Stimulated activated CD8-positive, alpha-beta memory T cell treated with anti-CD3 and anti-CD28 coated beads, Interleukin-15, amount 100 ng/mL, for 24 hours (primary cell): ENCODE results near the gene PRKCA.

Experiments used
- DNase-seq: peaks from one replicate; pipeline ENCODE4 v3.0.0-alpha.2; 2020; ENCODE audit warnings: low read depth

PRKCA gene

GRCh38 chr17:66654764-66655163, 352.4 kb downstream of the PRKCA start:
- no peak for DNase-seq

- DNase-seq = no peak
These were observed 353.0 kb downstream of the PRKCA start for GRCh38 chr17:66655461-66655860.

- no peak for DNase-seq
These were observed 353.4 kb downstream of the PRKCA start for GRCh38 chr17:66655861-66656260.

- DNase-seq = no peak
These were observed 359.2 kb downstream of the PRKCA start for GRCh38 chr17:66661411-66662256.

- DNase-seq = no peak
These were observed 360.1 kb downstream of the PRKCA start for GRCh38 chr17:66662496-66662895.

- no peak for DNase-seq
These were observed 360.7 kb downstream of the PRKCA start for GRCh38 chr17:66663041-66663606.

- no peak for DNase-seq
These were observed 361.9 kb downstream of the PRKCA start for GRCh38 chr17:66664336-66664735.

GRCh38 chr17:66665194-66665593, 362.8 kb downstream of the PRKCA start:
- DNase-seq = no peak

GRCh38 chr17:66667090-66667489, 364.7 kb downstream of the PRKCA start:
- no peak for DNase-seq

GRCh38 chr17:66667491-66668030, 365.1 kb downstream of the PRKCA start:
- peak; percentile 18 for DNase-seq

- no peak for DNase-seq
These were observed 367.8 kb downstream of the PRKCA start for GRCh38 chr17:66670206-66670605.

GRCh38 chr17:66671156-66671555, 368.7 kb downstream of the PRKCA start:
- DNase-seq = no peak

GRCh38 chr17:66673668-66674276, 371.4 kb downstream of the PRKCA start:
- no peak for DNase-seq

- DNase-seq = no peak
These were observed 373.0 kb downstream of the PRKCA start for GRCh38 chr17:66675273-66675990.

GRCh38 chr17:66675991-66676371, 373.6 kb downstream of the PRKCA start:
- no peak for DNase-seq

GRCh38 chr17:66676421-66676820, 374.0 kb downstream of the PRKCA start:
- DNase-seq = no peak

GRCh38 chr17:66677201-66677981, 375.0 kb downstream of the PRKCA start:
- DNase-seq = no peak

- no peak for DNase-seq
These were observed 375.6 kb downstream of the PRKCA start for GRCh38 chr17:66678061-66678460.

- DNase-seq = no peak
These were observed 376.4 kb downstream of the PRKCA start for GRCh38 chr17:66678827-66679226.

- no peak for DNase-seq
These were observed 377.5 kb downstream of the PRKCA start for GRCh38 chr17:66679631-66680517.

GRCh38 chr17:66682283-66682682, 379.9 kb downstream of the PRKCA start:
- DNase-seq = no peak
